H1 (cell line): Measurements from ENCODE around the gene CNTN3. TPM values are rescaled to one million over a fixed set of nuclear protein-coding genes. Genes with fewer than 3 reads are reported as not detected.

Experiments
- CTCF ChIA-PET: fragments of 300-600 bp; sonication (Branson Sonifier 250); formaldehyde crosslinking; loops from one replicate; lab custom pipeline; 2021; ENCODE audit not compliant: partially characterized antibody; lab: Charles Lee
- POLR2A ChIA-PET: fragments of 300-600 bp; sonication (Branson Sonifier 250); formaldehyde crosslinking; loops from one replicate; lab custom pipeline; 2021; ENCODE audit warnings: inconsistent platforms; ENCODE audit not compliant: partially characterized antibody; lab: Charles Lee
- DNase-seq, 2 experiments: peaks; one replicate each; pipeline versions ENCODE4 v3.0.0 to v3.0.0-alpha.2; 2010 to 2022; ENCODE audit warnings: low spot score in 2 of 2, low read depth in 1 of 2, mixed read lengths in 1 of 2
- FAIRE-seq: peaks from 2 replicates; lab custom pipeline; 2011; peaks lifted over from hg19 to GRCh38; lab: Jason Lieb, UNC
- H2AFZ ChIP-seq: 2 replicates; pipeline ENCODE4 v1.8.1; 2012; ENCODE audit warnings: low read length, inconsistent platforms
- H2AK5ac ChIP-seq: 2 replicates; pipeline ENCODE4 v1.6.1; 2013; ENCODE audit warnings: low read depth, low read length
- H2BK120ac ChIP-seq: replicated peaks from 2 replicates; pipeline ENCODE3; 2013; ENCODE audit warnings: low read depth, low read length, inconsistent platforms
- H2BK12ac ChIP-seq: 2 replicates; pipeline ENCODE4 v1.6.1; 2013; ENCODE audit warnings: low read depth, low read length
- H2BK15ac ChIP-seq: 2 replicates; pipeline ENCODE4 v1.6.1; 2013; ENCODE audit warnings: low read length
- H2BK20ac ChIP-seq: 2 replicates; pipeline ENCODE4 v1.6.1; 2013; ENCODE audit warnings: low read length
- H2BK5ac ChIP-seq: 2 replicates; pipeline ENCODE4 v1.6.1; 2013; ENCODE audit warnings: low read depth, low read length
- H3K14ac ChIP-seq: 2 replicates; pipeline ENCODE4 v1.6.1; 2013; ENCODE audit warnings: inconsistent platforms; ENCODE audit not compliant: insufficient read length
- H3K18ac ChIP-seq: 2 replicates; pipeline ENCODE4 v1.6.1; 2013; ENCODE audit warnings: low read length; ENCODE audit errors: extremely low read depth
- H3K23ac ChIP-seq: 2 replicates; pipeline ENCODE4 v1.6.1; 2013; ENCODE audit warnings: inconsistent platforms; ENCODE audit not compliant: insufficient read length
- H3K23me2 ChIP-seq: 2 replicates; pipeline ENCODE4 v1.6.1; 2013; ENCODE audit warnings: low read depth, low read length
- H3K27ac ChIP-seq: 2 replicates; pipeline ENCODE4 v1.6.1; 2011; ENCODE audit warnings: low read depth, low read length, inconsistent platforms
- H3K27me3 ChIP-seq, 4 experiments: replicated peaks in 1 of 4; 1 replicate in 1 of 4; 2 replicates in 3 of 4; pipeline versions ENCODE4 v1.6.1 to v1.8.1; 2011 to 2013; ENCODE audit warnings: low read length in 3 of 4, mild to moderate bottlenecking in 3 of 4, inconsistent platforms in 2 of 4, mixed read lengths in 2 of 4, moderate library complexity in 1 of 4; ENCODE audit not compliant: control insufficient read depth in 3 of 4, insufficient read depth in 3 of 4; ENCODE audit errors: extremely low read depth in 1 of 4
- H3K36me3 ChIP-seq, 4 experiments: 2 replicates each; pipeline versions ENCODE4 v1.6.1 to v1.8.1; 2011 to 2013; ENCODE audit warnings: mild to moderate bottlenecking in 4 of 4, low read length in 3 of 4, moderate library complexity in 2 of 4, control low read depth in 1 of 4, inconsistent platforms in 1 of 4; ENCODE audit not compliant: insufficient read depth in 4 of 4, control insufficient read depth in 2 of 4
- H3K4ac ChIP-seq: replicated peaks from 2 replicates; pipeline ENCODE3; 2013; ENCODE audit warnings: low read length, low read depth, mixed read lengths, inconsistent platforms; ENCODE audit not compliant: insufficient read length
- H3K4me1 ChIP-seq, 4 experiments: replicated peaks in 1 of 4; 1 replicate in 1 of 4; 2 replicates in 3 of 4; pipeline versions ENCODE4 v1.6.1 to v1.8.1; 2011 to 2013; ENCODE audit warnings: low read length in 3 of 4, inconsistent platforms in 2 of 4, mixed read lengths in 1 of 4; ENCODE audit not compliant: insufficient read depth in 4 of 4, control insufficient read depth in 3 of 4
- H3K4me2 ChIP-seq, 2 experiments: 2 replicates each; pipeline versions ENCODE4 v1.6.1 to v1.8.1; 2011 to 2013; ENCODE audit warnings: low read depth in 2 of 2, low read length in 2 of 2, control low read depth in 1 of 2, inconsistent platforms in 1 of 2, mild to moderate bottlenecking in 1 of 2; ENCODE audit not compliant: insufficient read depth in 1 of 2
- H3K4me3 ChIP-seq, 4 experiments: fragments of 200-600, 300-600 bp in 1 of 4; sonication (generic), shearing (Covaris generic), sonication (Bioruptor Twin) in 1 of 4; 2 replicates each; pipeline versions ENCODE4 v1.5.1 to v1.8.1; 2011 to 2016; ENCODE audit warnings: low read length in 4 of 4, low read depth in 3 of 4, control low read depth in 2 of 4, inconsistent platforms in 2 of 4, mild to moderate bottlenecking in 2 of 4, mixed read lengths in 1 of 4, moderate library complexity in 1 of 4; ENCODE audit not compliant: insufficient read depth in 2 of 4; ENCODE audit errors: extremely low read depth in 1 of 4
- H3K56ac ChIP-seq: replicated peaks from 2 replicates; pipeline ENCODE3; 2013; ENCODE audit warnings: low read depth, mild to moderate bottlenecking, mixed read lengths, low read length, inconsistent platforms; ENCODE audit not compliant: insufficient read length
- H3K79me1 ChIP-seq: 2 replicates; pipeline ENCODE4 v1.6.1; 2013; ENCODE audit warnings: low read depth, low read length, control low read depth
- H3K79me2 ChIP-seq, 2 experiments: 2 replicates each; pipeline versions ENCODE4 v1.6.1 to v1.8.1; 2012 to 2013; ENCODE audit warnings: low read length in 2 of 2, mild to moderate bottlenecking in 2 of 2, inconsistent platforms in 1 of 2; ENCODE audit not compliant: insufficient read depth in 2 of 2, control insufficient read depth in 1 of 2
- H3K9ac ChIP-seq, 4 experiments: replicated peaks in 1 of 4; 1 replicate in 1 of 4; 2 replicates in 3 of 4; pipeline versions ENCODE4 v1.6.1 to v1.8.1; 2011 to 2013; ENCODE audit warnings: low read depth in 3 of 4, low read length in 3 of 4, control low read depth in 2 of 4, mild to moderate bottlenecking in 2 of 4, moderate library complexity in 2 of 4, inconsistent platforms in 1 of 4; ENCODE audit errors: extremely low read depth in 1 of 4
- H3K9me3 ChIP-seq, 2 experiments: 2 replicates each; pipeline versions ENCODE4 v1.6.1 to v1.8.1; 2012 to 2013; ENCODE audit warnings: mild to moderate bottlenecking in 2 of 2, moderate library complexity in 2 of 2, control low read depth in 1 of 2, inconsistent platforms in 1 of 2, low read depth in 1 of 2, low read length in 1 of 2, mixed read lengths in 1 of 2; ENCODE audit not compliant: insufficient read depth in 2 of 2
- H4K20me1 ChIP-seq, 2 experiments: replicated peaks in 1 of 2; 2 replicates each; pipeline versions ENCODE3 to v1.8.1; 2011 to 2013; ENCODE audit warnings: inconsistent platforms in 2 of 2, low read length in 2 of 2, mild to moderate bottlenecking in 1 of 2; ENCODE audit not compliant: insufficient read depth in 2 of 2, control insufficient read depth in 1 of 2
- H4K5ac ChIP-seq: 2 replicates; pipeline ENCODE4 v1.6.1; 2013; ENCODE audit warnings: low read length, low read depth, mixed read lengths, inconsistent platforms; ENCODE audit not compliant: insufficient read length
- H4K8ac ChIP-seq: 2 replicates; pipeline ENCODE4 v1.8.0; 2013; ENCODE audit warnings: mild to moderate bottlenecking, moderate library complexity, low read length, inconsistent platforms; ENCODE audit not compliant: insufficient read depth; ENCODE audit errors: extremely low read depth
- H4K91ac ChIP-seq: replicated peaks from 2 replicates; pipeline ENCODE3; 2013; ENCODE audit warnings: low read length, mixed read lengths, inconsistent platforms; ENCODE audit not compliant: insufficient read length
- CHD7 ChIP-seq: fragments of 300-600 bp; sonication (generic); IDR thresholded peaks from 2 replicates; pipeline ENCODE4 v1.7.1; 2012; ENCODE audit warnings: low read length, moderate library complexity, mild to moderate bottlenecking, inconsistent platforms; ENCODE audit not compliant: insufficient replicate concordance
- whole genome bisulfite sequencing, 2 experiments: shearing (Covaris generic) in 1 of 2; methylation state at CpG; one replicate each; pipeline versions ENCODE4 v1.1.6 to v1.1.7; 2013 to 2015; ENCODE audit warnings: low lambda C conversion rate in 2 of 2, mixed read lengths in 2 of 2, inconsistent platforms in 1 of 2, low coverage in 1 of 2, missing lambda C conversion rate in 1 of 2; ENCODE audit not compliant: insufficient replicate concordance in 2 of 2, insufficient coverage in 1 of 2, insufficient read length in 1 of 2; ENCODE audit errors: extremely low coverage in 1 of 2, missing lambda C conversion rate in 1 of 2; 5-methylcytosine and 5-hydroxymethylcytosine counted together
- polyA plus RNA-seq, 7 experiments: library from polyadenylated mRNA; depleted of rRNA in 3 of 7; stranded (reverse) in 5 of 7; unstranded in 2 of 7; fragments of >200 nt in 5 of 7; fragments of 200-250 nt in 2 of 7; gene quantifications; 1 replicate in 5 of 7; 2 replicates in 1 of 7; 4 replicates in 1 of 7; pipeline versions ENCODE4 v1.2.1 to v1.2.3, GENCODE V29; 2011 to 2013; ENCODE audit warnings: missing spikeins in 2 of 7, mixed read lengths in 2 of 7
- total RNA-seq: library from RNA; stranded (reverse); fragmentation: NEBNext Ultra II Directional; extraction: Animal tissue kit (Norgen Biotek cat#: 25700); gene quantifications from 2 replicates; pipeline ENCODE4 v1.2.1, GENCODE V29; 2021

CNTN3 gene
- total and polyA plus RNA-seq, 2 of the 8 experiments (the other 6 are each of a cell fraction or from before 2014, with no cell fraction given): 0.11 to 0.13 TPM

GRCh38 chr3:74643636-74644035 is 29.2 kb upstream of the CNTN3 start:
- Histone ChIP-seq H3K23me2 (no peaks in the 10 kb centered on the region), H3K4me1 (no peaks in the 10 kb centered on the region)
- TF ChIP-seq CHD7: no peak

More at GRCh38 chr3:74643636-74644035, 29.2 kb upstream of the CNTN3 start:
- no peaks in the 10 kb centered on the region for H3K79me1 ChIP-seq
- CTCF ChIA-PET: no interaction called here
- no peak overlapping the region for H4K5ac ChIP-seq
- no peaks in the 10 kb centered on the region for H4K20me1 ChIP-seq
- no peak for FAIRE-seq
- H2AFZ ChIP-seq: no peak overlapping the region
- no peak overlapping the region for H2AK5ac ChIP-seq
- no peak overlapping the region for H3K4me2 ChIP-seq
- no peaks in the 10 kb centered on the region for H3K27me3 ChIP-seq
- no peak overlapping the region for H3K4me3 ChIP-seq
- WGBS, 2 experiments: 89% methylated on average over 5 of the region's 5 CpGs; no CpG with 5 or more reads in 1 of the 2 experiments
- H2BK5ac ChIP-seq: no peak overlapping the region
- DNase-seq: no peak
- no peak overlapping the region for H3K56ac ChIP-seq
- H4K8ac ChIP-seq: no peak overlapping the region
- no peak overlapping the region for H3K18ac ChIP-seq
- H3K23ac ChIP-seq: no peak overlapping the region
- no peaks in the 10 kb centered on the region for H3K79me2 ChIP-seq
- no peak overlapping the region for H2BK20ac ChIP-seq
- H4K91ac ChIP-seq: no peak overlapping the region
- H3K4ac ChIP-seq: no peak overlapping the region
- H2BK15ac ChIP-seq: no peak overlapping the region
- no peak overlapping the region for H2BK120ac ChIP-seq
- H2BK12ac ChIP-seq: no peak overlapping the region
- POLR2A ChIA-PET: no interaction called here
- H3K14ac ChIP-seq: no peak overlapping the region
- H3K27ac ChIP-seq: no peak overlapping the region
- no peaks in the 10 kb centered on the region for H3K9me3 ChIP-seq
- H3K36me3 ChIP-seq: no peaks in the 10 kb centered on the region
- H3K9ac ChIP-seq: no peak overlapping the region
